GM18907 (cell line): Measurements from ENCODE around the gene OGFR.

Experiments used
- ATAC-seq: cut with Tn5 transposase; IDR thresholded peaks from one replicate; pipeline ENCODE4 v1.9.1; 2021; ENCODE audit warnings: mild to moderate bottlenecking, moderate library complexity; ENCODE audit not compliant: unreplicated experiment

Gene OGFR

DNA sequence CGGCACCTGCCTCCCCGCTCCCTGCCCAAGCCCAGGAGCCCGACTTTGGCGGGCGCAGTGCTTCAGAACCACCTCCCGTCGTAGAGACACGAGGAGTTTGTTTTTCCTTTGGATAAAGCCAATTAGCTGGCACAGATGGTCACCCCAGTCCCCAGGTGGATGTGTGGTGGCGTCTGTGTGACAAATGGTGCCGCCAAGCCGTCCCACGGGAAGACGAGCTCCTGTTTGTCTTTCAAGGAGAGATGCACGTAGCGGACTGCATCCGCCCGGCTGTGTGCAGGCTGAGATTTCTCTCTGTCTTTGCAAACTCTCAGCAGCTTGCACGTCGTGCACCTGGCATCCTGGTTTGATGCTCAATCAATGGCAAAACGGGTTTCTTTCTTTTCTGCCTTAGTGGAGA is 24.4 kb upstream of the OGFR start:
- no peak for ATAC-seq

DNA sequence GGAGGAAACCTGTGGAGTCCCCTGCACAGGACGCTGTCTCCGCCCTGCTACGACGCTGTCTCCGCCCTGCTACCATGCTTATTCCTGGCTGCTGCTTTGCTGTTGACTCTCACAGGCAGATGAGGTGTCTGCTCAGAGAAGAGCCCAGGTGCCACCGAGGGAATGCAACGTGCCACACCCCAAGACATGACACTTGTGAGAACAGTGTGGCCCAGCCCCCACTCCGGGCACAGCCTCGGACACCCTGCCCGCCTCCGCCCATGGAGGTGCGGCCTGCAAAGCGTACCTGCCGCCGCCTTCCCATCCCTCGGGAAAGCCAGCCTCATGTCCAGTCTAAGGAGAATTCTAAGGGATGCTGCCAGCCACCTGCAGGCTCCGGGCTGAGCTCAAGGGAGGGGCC is 23.9 kb upstream of the OGFR start:
- ATAC-seq = no peak

DNA sequence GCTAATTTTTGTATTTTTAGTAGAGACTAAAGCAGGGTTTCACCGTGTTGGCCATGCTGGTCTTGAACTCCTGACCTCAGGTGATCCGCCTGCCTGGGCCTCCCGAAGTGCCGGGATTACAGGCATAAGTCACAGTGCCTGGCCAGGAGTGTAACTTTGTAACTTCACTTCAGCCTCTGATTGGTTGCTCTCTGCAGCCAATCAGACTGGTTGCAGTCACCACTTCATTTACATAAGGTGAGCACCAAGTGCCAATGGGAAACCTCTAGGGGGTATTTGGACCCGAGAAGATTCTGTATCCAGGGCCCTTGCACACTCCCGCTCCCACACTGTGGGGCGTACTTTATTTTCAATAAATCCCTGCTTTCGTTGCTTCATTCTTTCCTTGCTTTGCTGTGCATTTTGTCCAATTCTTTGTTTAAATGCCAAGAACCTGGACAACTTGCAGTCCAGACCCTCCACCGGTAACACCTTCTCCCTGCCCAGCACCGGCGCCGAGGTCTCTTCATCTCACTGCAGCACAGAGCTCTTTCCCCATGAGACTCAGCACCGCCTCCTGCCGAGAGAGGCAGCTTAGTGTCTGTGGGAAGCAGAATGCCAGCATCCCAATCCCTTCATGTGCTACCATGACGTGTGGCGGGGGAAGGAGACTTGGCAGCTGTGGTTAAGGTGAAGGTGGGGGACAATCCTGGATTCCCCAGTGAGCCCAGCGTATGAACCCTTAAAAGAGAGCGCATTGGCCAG is 22.3 kb upstream of the OGFR start:
- ATAC-seq = no peak

DNA sequence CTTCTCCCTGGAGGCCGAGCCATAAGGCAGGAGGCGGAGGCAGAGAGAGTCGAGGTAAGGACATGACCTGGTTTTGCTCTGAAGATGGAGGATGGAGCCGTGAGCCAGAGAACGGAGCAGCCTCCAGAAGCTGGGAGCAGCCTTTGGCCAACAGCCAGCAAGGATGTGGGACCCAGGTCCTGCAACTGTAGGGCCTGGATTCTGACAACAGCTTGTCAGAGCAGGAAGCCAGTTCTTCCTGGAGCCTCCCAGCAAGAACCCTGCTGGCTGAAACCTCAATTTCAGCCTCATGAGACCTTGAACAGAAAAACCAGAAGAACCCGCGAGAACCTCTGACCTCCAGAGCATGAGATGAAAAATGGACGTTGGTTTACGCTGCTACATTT is 21.7 kb upstream of the OGFR start:
- ATAC-seq = no peak

DNA sequence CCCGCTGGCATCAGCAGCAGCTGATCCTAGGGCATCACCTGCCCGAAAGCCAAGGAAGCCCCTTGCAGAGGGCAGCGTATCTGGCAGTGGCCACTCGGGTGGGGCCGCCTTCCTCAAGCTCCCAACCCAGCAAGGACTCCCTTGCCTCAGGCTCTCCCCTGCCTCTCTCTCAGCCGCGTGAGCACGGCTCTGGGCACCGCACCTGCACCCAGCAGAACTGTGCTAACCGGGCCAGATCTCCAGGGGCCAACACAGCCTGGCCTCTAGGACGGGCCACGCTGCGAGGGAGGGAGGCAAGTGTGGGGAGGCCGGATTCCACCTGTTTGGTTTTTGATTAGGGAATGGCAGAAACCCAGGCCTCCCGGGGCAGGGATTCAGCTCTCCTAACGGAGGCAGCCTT is 20.1 kb upstream of the OGFR start:
- ATAC-seq = no peak

DNA sequence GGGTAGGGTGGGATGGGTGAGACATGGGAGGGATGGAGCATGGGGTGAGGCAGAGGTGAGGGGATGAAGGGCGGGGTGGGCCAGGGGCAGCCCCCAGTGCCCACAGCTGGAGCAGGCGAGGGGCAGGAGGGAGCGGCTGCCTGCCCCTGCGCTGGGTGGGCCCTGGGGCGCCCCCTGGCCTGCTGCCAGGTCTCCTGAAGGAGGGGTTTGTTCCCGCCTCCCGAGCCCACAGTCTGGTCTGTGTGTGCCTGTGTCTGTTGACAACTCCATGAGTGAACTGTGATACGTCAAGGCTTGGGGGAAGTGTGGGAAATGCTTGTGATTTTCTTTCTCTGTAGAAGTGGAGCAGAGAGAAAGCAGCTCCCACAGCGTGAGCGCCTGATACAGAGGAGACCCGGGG is 19.2 kb upstream of the OGFR start:
- no peak for ATAC-seq

DNA sequence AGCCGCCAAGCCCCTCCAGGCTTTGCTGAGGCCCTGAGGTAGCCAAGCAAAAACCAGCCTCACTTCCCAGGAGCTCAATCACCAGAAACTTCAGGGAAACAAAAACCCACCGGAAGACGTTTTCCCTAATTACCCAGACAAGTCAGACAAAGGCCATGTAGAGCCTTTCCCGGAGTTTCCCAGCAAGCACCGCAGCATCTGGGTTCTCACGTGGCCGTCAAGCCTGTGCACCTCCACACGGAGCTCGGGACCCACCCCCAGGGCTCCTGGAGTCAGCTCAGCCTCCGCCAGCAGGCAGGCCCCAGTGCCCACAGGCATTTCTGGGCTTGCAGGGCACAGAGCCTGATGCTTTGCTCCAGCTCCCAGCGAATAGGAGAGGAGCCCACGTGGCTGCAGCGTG is 18.5 kb upstream of the OGFR start:
- ATAC-seq = no peak

DNA sequence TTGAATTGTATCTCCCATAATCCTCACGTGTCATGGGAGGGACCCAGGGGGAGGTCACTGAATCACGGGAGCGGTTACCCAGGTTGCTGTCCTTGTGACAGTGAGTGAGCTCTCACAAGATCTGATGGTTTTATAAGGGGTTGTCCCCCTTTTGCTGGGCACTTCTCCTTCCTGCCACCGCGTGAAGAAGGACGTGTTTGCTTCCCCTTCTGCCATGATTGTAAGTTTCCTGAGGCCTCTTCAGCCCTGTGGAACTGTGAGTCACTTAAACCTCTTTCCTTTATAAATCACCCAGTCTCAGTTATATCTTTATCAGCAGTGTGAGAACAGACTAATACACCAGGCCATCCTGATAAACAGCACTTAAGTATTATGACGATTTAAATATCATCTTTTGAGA is 17.3 kb upstream of the OGFR start:
- ATAC-seq = no peak

DNA sequence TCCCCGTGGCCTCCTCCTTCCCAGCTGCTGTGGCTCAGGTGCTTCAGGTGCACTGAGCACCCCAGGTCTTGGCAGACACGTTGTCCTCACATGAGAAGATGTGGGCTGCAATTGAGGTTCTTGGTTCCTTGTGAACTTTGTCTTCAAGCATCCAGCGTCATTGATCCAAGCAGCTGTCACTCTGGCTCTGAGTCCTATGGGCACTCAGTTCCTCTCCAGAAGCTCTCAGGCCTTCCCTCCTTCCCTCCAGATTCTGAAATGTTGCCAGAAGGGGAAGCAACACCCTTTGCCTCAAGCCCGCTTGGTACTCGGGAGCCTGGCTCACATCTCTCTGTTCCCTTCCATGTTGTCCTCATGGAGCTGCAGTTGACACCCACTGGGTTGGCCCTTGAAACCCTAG is 16.8 kb upstream of the OGFR start:
- no peak for ATAC-seq

DNA sequence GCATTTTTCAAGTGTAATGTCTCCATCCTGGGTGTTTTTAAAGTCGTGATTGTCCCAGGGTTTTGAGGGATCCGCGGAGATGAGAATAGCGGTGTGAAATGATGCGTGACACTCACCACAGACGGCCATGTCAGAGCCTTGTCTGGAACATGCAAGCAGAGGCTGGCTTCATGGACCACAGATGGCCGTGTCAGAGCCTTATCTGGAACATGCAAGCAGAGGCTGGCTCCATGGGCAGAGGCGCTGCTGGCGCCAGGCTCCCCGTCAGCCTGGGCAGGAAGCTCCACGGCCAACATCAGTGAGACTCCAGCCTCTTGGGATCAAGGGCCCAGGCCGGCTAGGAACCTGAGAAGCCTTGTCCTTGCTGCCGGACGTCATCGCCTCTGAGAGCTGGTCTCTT is 16.0 kb upstream of the OGFR start:
- no peak for ATAC-seq

DNA sequence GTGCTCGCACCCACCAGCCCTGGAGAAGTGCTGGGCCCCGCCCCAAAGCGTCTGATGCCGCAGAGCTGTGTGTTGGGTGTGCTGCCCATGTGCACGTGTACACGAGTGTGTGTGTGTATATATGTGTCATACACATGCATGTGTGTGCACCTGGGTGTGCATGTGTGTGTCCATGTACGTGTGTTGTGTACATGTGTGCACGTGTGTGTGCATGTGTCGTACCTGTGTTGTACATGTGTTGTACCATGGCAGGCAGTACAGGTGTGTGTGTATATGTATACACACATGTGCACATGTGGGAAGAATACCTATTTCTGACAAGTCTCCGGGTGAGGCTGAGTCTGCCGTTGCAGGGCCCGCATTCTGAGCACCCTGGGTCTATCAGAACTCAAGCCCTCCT is 14.6 kb upstream of the OGFR start:
- ATAC-seq = no peak

DNA sequence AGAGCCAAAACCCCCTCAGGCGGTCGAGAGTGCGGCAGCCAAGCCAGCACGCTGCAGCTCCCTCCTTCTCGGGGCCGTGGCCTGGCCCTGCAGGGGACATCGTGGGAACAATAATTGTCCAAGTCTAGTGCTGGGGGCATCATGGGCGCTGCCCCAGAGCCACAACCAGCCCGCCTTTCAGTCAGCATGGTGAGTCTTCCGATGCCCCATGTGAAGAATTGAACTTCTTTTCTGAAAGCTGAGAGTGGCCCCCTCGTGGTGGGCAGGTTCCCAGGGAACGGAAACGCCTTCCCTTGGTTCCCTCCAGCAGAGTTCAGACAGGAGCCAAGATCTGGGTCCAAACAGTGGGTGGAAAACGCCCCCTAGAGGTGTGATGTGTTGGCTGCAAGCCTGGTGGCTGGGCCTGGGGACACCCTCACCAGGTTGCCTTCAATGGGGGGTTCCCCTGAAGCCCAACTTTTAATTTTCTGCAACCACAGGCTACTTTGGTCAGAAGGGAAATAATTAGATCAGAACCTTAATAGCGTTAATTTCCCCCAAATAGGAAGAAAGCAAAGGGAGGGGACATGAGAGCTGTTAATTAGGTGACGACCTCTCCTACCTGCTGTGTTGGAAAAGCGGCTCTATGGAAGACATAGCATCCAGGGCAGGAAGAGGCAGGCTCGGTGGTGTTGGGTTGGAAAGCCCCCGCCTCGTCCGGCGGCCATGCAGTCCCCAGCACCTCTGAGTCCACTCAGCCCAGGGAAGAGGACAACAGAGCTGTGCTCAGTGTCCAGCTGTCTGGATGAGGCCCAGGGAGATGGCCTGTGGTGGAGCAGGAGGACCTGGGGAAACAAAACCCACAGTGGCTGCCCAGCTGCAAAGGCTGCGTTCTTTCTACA is 13.1 kb upstream of the OGFR start:
- peak; percentile 22 for ATAC-seq

DNA sequence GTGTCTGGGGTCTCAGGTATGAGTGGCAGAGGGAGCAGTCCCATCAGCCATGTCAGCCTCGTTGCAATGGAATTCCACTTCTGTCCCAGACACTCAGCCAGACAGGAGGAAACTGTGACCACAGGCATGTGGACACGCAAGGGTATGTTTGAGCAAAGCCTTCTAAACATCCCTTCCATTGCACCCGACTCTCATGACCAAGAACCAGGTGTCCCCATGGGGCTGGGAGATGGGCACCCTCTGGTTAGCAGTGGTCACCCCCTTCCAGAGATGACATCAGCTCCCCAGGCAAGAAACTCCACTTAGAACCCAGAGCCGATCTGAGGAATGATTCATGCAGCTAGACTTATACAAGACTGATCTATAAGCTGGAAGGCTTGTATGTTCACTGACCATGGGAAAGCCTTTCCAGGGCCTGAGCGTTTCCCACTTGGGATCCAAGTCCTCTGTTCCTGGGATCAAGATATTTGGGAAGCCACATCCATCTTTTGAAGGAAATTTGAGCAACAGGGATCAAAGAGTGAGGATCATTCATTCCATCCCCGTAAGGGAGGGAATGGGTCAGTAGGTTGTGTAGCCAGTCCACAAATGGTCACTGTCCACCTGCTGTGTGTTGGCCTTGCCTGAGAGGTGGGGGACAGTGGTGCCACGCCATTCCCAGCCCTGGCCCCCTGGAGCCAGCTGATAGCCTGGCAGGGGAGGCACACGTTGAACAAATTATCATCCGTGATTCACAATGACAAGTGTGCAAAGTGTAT is 12.3 kb upstream of the OGFR start:
- ATAC-seq = no peak

DNA sequence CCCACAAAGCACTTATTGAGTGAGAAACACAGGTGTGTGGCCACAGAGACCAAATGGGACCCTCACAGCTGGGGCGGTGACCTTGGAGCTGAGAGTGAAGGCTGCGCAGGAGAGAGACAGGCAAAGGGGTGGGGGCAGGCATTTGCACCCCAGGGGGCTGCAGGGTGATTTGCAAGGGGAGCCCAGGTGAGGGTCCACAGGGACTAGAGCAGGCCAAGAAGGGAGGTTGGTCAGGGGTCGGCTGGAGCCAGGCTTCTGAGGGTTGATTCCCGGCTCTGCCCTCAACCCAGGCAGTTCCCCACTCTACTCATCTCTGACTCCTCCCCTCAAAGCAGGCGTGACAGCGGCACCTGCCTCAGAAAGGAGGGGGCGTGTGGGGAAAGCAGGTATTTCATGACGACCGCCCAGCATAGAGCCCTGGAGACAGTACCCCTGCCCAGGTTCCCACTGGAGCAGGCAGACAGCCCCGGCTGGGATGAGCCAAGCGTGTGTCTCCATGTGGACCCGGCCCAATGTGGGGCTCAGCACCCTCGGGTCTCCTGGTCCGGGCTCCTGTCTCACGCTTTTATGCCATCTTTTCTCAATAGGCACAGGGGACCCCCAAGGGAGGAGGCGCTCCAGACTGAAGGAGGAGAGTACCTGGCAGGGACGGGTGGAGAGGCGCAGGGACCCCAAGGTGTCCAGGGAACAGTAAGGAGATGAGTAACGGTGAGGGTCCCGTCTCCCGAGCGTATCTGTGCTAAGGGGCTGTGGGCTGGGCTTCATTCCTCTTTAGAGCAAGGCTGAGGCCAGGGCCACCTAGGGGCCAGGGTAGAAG is 11.5 kb upstream of the OGFR start:
- ATAC-seq = no peak

DNA sequence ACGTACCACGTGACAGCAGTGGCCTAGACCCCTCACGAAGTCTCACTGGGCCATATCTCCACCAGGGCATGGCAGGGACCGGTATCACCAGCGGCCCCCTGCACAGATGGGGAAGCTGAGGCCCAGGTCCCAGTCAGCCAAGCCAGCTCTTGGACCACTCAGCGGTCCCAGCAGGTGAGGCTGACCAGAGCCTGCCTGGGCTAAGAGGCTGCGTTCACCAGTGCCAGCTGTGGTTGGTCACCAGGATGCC is 11.0 kb upstream of the OGFR start:
- ATAC-seq = no peak

DNA sequence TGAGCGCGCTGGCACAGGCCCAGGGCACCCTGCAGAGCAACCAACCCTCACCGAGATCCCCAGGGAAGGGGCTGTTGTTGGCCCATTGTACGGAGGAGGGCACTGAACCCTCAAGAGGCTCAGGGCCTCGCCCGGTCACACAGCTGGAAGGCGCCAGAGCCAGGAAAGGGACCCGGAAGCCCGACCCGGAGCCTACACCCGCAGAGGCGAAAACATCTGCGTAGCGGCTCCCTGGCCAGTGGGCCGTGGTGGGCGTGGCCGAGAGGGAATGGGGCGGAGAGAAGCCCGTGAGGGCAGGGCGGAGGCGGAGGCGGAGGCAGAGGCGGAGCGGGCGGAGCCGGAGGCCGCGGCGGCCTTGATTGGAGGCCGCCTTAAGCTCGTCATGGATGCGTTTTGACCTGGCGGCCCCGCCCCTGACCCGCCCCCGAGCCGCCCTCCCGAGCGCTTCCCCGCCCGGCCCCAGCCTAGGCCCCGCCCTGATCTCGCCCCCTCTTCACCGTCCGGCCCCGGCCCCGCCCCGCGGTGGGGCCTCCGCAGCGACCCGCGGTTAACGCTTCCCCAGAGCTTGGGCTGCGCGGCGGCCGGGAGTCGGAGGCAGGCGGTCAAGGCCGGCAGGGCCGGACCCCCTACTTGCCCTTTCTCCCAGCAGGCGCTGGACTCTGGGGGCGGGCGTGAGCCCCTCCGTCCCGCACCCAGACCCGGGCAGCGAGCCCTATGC is 10.5 kb upstream of the OGFR start:
- ATAC-seq = peak; percentile 68

DNA sequence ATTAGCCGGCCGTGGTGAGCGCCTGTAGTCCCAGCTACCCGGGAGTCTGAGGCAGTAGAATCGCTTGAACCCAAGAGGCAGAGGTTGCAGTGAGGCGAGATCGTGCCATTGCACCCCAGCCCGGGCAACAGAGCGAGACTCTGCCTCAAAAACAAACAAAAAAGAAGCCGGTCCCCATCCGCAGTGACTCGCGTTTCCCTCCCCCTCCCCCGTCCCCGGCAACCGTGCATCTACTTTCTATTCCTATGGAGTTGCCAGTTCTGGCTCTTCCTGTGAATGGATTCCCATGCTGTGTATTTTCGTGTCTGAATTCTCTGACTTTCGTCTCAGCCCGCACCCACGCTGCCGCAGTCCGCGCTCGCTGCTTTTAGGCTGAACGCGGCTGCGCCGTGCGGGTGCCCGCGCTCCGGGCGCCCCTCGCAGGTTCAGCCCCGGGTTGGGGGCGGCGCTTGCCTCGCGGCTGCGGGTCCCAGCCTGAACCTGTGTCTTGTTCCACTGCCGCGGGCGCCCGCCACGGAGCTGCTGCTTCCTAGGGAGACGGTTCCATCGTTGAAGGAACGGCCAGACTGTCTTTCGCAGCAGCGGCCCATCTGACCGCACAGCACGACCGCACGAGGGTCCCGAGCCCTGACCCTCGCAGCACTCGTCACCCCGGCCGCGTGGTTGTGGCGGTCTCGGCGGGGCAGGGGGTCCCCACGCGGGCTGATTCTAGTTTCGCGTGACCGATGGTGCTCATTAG is 9.4 kb upstream of the OGFR start:
- no peak for ATAC-seq

DNA sequence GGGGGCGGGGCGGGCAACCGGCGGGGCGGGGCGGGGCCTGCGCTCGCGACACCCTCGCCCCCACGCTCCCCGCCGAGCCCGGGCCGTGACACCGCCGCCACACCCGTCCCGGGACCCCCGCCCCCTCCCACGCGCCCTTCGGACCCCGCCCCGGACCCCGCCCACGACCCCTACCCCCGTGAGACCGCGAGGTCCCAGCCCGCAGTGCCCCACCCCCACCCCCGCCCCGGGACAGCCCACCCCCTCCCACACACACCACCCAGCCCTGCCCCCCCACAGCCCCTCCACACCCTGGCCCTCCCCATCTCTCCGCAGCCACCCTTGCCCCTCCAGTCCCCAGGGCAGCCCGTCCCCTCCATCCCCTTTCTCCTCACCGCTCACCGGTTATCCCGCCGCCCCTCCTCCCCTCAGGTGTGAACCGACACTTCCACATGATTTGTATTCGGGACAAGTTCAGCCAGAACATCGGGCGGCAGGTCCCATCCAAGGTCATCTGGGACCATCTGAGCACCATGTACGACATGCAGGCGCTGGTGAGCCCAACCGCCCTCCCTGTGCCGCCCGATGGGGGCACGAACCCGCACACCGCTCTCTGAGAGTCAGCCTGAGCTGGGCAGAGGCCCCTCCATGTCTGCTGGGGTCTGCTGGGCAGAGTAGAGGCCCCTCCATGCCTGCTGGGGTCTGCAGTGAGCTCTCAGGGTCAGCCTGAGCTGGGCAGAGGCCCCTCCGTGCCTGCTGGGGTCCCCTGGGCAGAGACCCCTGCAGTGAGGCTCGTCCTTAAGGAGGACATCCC is 7.7 kb upstream of the OGFR start:
- no peak for ATAC-seq
